ENCODE data around the gene FASN. TPM values are rescaled to one million over a fixed set of nuclear protein-coding genes. Genes with fewer than 3 reads are reported as not detected.

Gene FASN
- total and polyA plus RNA-seq, 2 of the 4 experiments (the other 2 are of a cell fraction), result 12.4 to 56.0 TPM

DNA sequence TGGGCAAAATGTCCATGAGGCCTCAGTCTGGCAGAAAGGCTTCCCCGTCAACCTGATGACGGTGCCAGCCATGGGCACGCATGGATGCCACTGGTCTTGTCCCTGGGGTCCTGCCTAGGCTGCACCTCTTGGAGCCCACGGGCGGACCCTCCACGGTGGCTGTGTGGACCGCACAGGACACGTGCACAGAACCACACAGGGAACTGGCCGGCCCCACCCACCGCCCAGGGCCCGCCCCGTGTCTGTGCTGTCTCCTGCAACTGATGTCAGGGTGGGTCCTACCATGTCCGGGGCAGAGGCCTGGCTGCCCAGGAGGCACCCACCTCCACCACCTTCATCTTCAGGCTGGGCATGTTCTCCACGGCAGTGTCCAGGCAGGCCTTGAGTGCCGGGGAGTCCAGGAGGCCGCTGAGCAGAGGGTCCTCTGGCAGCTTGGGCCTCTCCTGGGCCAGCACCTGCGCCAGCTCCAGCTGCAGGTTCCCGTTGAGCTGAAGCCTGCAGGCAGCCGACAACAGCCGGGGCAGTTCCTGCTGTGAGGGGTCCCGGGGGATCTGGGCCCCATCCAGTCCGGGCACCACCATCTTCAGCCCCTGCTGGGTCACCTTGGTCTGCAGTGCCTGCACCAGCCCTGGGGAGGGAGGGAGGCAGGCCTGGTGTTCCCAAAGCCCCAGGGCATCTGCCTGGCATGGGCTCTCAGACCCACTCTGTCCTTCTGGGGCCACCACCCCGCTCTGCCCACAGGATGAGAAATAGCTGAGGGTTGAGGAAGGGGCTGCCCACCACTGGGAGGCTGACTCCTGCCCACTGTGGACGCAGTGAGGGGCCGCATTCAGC, 11.9 kb downstream of the FASN start (continued):
- TF ChIP-seq FOS (IDR thresholded peaks at IDR 0.05; ENCODE audit: low read depth, low read length), result no peak

DNA sequence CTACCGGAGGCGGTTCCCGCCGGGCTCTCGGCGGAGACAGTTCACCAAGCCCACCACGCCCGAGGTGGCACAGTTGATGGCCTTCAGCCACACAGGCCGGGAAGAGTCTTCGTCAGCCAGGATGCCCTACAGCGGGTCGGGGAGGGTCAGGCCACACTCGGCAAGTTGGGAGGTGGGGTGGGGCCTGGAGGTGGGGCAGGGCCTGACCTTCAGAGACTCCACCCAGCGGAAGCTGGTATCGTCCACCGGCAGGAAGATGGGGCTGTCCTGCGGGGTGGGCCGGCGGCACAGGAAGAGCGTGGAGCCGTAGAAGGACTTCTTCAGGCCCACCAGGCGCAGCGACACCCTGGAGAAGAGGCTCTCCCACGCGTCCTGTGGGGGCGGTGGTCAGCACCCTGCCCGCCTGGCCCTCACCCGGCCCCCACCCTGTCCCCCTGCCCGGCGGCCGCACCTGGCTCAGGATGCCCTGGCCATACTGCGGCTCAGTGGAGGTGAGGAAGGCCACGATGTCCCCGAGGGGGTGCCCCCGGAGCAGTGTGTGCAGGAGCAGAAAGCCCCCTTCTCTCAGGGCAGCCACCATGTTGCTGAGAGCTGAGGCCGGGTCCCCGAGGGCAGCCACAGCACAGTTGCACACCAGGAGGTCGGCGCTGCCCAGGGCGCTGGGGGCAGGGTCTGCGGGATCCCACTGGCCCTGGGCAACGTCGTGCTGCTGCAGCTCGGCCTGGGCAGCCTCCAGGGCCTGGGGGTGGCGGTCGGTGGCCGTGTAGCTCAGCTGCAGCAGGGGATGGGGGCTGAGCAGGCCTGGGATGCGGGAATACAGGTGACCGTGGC, 12.8 kb downstream of the FASN start:
- H2AFZ ChIP-seq (replicated peaks; ENCODE audit: low read length, poor library complexity), result no peak overlapping the region
- no peak overlapping the region for H3K4me3 ChIP-seq (ENCODE audit: insufficient read depth, low read depth, low read length)
- no peak overlapping the region for H2BK20ac ChIP-seq (ENCODE audit: low read depth, low read length)
- H2AK5ac ChIP-seq (ENCODE audit: low read depth, low read length), result no peak overlapping the region
- H3K4me2 ChIP-seq (ENCODE audit: low read depth, low read length), result no peak overlapping the region
- no peaks in the 10 kb centered on the region for H3K9me1 ChIP-seq (ENCODE audit: insufficient read depth, low read length)
- no peaks in the 10 kb centered on the region for H3K4me1 ChIP-seq (ENCODE audit: control insufficient read depth, insufficient read depth, low read length)
- H3K27me3 ChIP-seq (ENCODE audit: control insufficient read depth, insufficient read depth, low read length), result no peaks in the 10 kb centered on the region
- 94% methylated on average over 23 of the region's 49 CpGs; no CpG with 5 or more reads in 1 of the 2 experiments for WGBS, 2 experiments (ENCODE audit: extremely low coverage in 2 of 2, insufficient read length in 1 of 2)
- no peak overlapping the region for H3K27ac ChIP-seq (ENCODE audit: insufficient read depth, low read length)
- no peak overlapping the region for H3K18ac ChIP-seq (ENCODE audit: low read depth, low read length)
- CTCF ChIA-PET, result no interaction called here
- H4K8ac ChIP-seq (ENCODE audit: low read depth in 2 of 2, low read length in 2 of 2), result no peak overlapping the region
- H3K56ac ChIP-seq (ENCODE audit: extremely low read depth, insufficient read depth, low read length), result no peak overlapping the region
- intact Hi-C loops (cut with micrococcal nuclease), result no loop called here
- no peak for DNase-seq
- no peak for TF ChIP-seq SMC3 (IDR thresholded peaks at IDR 0.05; ENCODE audit: low read depth, low read length)
- TF ChIP-seq POLR2A (IDR thresholded peaks at IDR 0.05; ENCODE audit: low read depth, low read length), result no peak
- ATAC-seq (ENCODE audit: low read depth), result no peak
- H3K23ac ChIP-seq (ENCODE audit: low read depth, low read length), result no peak overlapping the region
- H2BK15ac ChIP-seq (ENCODE audit: low read depth, low read length), result no peak overlapping the region
- H3K9ac ChIP-seq (ENCODE audit: low read depth, low read length), result no peak overlapping the region
- no peak overlapping the region for H2BK5ac ChIP-seq (ENCODE audit: low read depth, low read length, poor library complexity, severe bottlenecking)
- H3K79me1 ChIP-seq (ENCODE audit: low read depth in 1 of 2, low read length in 2 of 2), result no peaks in the 10 kb centered on the region; a peak in 1 of 4 replicates
- no peak overlapping the region for H3K14ac ChIP-seq (replicated peaks; ENCODE audit: low read depth, low read length)
- H4K91ac ChIP-seq (ENCODE audit: insufficient read depth, low read depth, low read length), result no peak overlapping the region
- POLR2A ChIA-PET (ENCODE audit: unreplicated experiment), result no interaction called here
- no TSS peak for BruUV-seq (replicated peaks)
- H2AK9ac ChIP-seq (replicated peaks; ENCODE audit: low read depth, low read length, poor library complexity), result no peak overlapping the region
- in situ Hi-C loops (cut with MboI; ENCODE audit: low sequenced_read_pairs), result no loop called here
- H4K5ac ChIP-seq (ENCODE audit: low read depth, low read length), result no peak overlapping the region
- peaks cover 96% of the 10 kb centered on the region for H3K36me3 ChIP-seq (ENCODE audit: control insufficient read depth, insufficient read depth, low read length)
- no peaks in the 10 kb centered on the region; the same call in none of the 2 replicates for H4K20me1 ChIP-seq (ENCODE audit: insufficient read depth, low read length)
- no peaks in the 10 kb centered on the region for H3K9me3 ChIP-seq (ENCODE audit: control insufficient read depth, insufficient read depth, low read length)
- no peak overlapping the region for H3K4ac ChIP-seq (ENCODE audit: low read depth, low read length)
- no peak overlapping the region for H2BK120ac ChIP-seq (ENCODE audit: low read depth, low read length)
- dilution Hi-C loops (cut with HindIII; ENCODE audit: low sequenced_read_pairs, unreplicated experiment), result no loop called here
